Neural cell (in vitro differentiated cells): ENCODE data around the gene DLST.

Experiments used
- CTCF ChIP-seq: fragments of 450-650 bp; IDR thresholded peaks from 2 replicates; pipeline ENCODE4 v1.5.1; 2014; ENCODE audit warnings: antibody characterized with exemption, mild to moderate bottlenecking, moderate library complexity; ENCODE audit not compliant: poor library complexity, severe bottlenecking
- EP300 ChIP-seq: fragments of 450-650 bp; conservative IDR thresholded peaks from 2 replicates; pipeline ENCODE4 v1.6.1; 2014; ENCODE audit warnings: antibody characterized with exemption, mild to moderate bottlenecking, moderate library complexity; ENCODE audit not compliant: poor library complexity, severe bottlenecking
- EZH2 ChIP-seq: fragments of 200-600, 300-800 bp; shearing (Covaris generic), sonication (generic); IDR thresholded peaks from 2 replicates; pipeline ENCODE4 v1.6.1; 2014; ENCODE audit warnings: antibody characterized with exemption, low read length, borderline replicate concordance, mild to moderate bottlenecking; ENCODE audit not compliant: insufficient read depth, poor library complexity, severe bottlenecking
- POLR2AphosphoS5 ChIP-seq: IDR thresholded peaks from 2 replicates; pipeline ENCODE4 v1.6.1; 2012
- TAF1 ChIP-seq: IDR thresholded peaks from 2 replicates; pipeline ENCODE4 v1.6.1; 2012; ENCODE audit warnings: low read depth

DNA sequence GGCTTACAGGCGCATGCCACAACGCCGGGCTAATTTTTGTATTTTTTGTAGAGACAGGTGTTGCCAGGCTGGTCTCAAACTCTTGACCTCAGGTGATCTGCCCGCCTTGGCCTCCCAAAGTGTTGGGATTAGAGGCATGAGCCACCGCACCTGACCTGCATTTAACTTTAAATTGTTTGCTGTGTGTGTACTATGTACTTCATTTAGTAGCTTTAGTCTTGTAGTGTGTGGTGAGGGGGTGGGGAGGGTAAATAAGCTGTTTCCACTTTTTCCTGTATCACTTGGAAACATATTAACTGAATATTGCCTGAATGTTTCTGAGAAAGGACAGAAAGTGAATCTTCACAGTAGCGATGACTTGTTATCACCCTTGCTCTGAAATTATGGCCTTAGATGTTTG is 8.5 kb downstream of the DLST start:
- TF ChIP-seq CTCF (no peak), TAF1 (no peak), EZH2 (no peak), EP300 (no peak), POLR2AphosphoS5 (no peak)
